Measurements from ENCODE around the gene BUB1B. TPM values are rescaled to one million over a fixed set of nuclear protein-coding genes. Genes with fewer than 3 reads are reported as not detected.

Gene BUB1B
- total RNA-seq, 1 donor from 2014 or later, result 0.85 TPM

DNA sequence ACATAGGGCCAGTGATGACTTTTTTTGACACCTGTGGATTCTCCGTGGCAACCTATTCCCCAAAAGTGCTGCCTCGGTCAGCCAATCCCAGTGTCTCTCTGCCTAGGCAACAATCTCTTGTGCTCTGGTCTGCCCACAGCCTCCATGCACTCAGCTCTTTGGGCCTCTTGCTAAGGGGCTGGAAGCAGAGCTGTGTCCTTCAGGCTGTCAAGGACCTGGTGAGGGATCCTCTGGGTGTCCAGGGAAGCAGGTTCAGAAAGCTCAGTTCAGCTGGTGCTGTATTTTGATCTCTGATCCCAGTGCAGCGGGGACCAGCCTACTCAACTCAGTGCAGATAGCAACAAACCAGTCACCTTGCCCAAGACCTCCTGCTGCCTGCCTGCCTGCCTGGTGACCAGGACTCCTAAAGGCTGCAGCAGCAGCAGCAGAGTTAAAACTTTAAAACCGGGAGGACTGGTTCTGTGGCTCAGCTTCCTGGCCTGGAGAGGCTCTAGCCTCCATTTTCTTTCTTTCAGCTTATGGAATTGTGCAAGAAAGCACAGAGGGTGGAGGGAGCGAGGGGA lies 84.2 kb downstream of the BUB1B start:
- Histone ChIP-seq H3K9me3 (replicated peaks) (no peaks in the 10 kb centered on the region), H3K27ac (replicated peaks) (no peak overlapping the region), H3K4me1 (peaks cover 10% of the 10 kb centered on the region), H3K27me3 (ENCODE audit: low read depth) (peaks cover 9% of the 10 kb centered on the region), H3K36me3 (no peaks in the 10 kb centered on the region), H3K4me3 (no peak overlapping the region)
- TF ChIP-seq, protein P1, sequence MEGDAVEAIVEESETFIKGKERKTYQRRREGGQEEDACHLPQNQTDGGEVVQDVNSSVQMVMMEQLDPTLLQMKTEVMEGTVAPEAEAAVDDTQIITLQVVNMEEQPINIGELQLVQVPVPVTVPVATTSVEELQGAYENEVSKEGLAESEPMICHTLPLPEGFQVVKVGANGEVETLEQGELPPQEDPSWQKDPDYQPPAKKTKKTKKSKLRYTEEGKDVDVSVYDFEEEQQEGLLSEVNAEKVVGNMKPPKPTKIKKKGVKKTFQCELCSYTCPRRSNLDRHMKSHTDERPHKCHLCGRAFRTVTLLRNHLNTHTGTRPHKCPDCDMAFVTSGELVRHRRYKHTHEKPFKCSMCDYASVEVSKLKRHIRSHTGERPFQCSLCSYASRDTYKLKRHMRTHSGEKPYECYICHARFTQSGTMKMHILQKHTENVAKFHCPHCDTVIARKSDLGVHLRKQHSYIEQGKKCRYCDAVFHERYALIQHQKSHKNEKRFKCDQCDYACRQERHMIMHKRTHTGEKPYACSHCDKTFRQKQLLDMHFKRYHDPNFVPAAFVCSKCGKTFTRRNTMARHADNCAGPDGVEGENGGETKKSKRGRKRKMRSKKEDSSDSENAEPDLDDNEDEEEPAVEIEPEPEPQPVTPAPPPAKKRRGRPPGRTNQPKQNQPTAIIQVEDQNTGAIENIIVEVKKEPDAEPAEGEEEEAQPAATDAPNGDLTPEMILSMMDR (IDR thresholded peaks at IDR 0.05; ENCODE audit: borderline replicate concordance), result no peak
- DNase-seq, result no peak
- intact Hi-C loops (cut with micrococcal nuclease), result no loop called here

DNA sequence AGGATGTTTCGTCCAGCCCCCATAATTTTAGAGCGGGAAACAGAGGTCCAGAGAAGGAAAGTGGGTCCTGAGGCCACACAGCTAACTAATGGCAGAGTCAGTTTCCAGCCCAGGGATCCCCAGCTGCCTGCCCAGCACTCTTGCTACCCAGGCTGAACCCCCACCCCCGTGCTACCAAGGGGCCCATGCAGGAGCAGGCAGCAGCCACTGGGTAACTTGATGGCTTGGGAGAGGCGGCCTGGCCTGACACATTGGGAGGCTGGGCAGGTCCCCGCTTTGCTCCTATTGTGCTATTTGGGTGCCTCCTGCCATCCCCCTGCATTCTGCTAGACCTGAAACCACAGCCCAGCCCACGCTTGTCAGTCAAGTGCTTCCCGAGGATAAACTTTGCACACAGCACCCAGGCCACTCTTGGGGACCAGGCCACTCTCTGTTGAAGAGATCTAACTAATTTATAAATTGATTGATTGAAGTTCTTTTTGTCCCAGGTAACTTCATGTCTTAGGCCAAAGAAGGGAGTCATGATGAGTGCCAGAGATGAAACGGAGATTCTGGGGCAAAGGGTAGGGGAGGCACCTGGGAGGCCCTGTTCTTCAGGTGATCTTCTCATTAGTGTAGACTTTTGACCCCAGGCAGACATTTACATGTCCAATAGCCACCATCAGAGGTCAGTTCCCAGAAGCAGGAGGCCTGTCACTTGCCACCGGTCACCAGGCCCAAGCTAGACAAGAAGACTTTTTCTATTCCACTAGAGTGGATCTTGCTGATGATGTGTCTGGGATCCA lies 85.0 kb downstream of the BUB1B start:
- intact Hi-C loops (cut with micrococcal nuclease), result no loop called here
- TF ChIP-seq, protein P1 (IDR thresholded peaks at IDR 0.05; ENCODE audit: borderline replicate concordance), result no peak

DNA sequence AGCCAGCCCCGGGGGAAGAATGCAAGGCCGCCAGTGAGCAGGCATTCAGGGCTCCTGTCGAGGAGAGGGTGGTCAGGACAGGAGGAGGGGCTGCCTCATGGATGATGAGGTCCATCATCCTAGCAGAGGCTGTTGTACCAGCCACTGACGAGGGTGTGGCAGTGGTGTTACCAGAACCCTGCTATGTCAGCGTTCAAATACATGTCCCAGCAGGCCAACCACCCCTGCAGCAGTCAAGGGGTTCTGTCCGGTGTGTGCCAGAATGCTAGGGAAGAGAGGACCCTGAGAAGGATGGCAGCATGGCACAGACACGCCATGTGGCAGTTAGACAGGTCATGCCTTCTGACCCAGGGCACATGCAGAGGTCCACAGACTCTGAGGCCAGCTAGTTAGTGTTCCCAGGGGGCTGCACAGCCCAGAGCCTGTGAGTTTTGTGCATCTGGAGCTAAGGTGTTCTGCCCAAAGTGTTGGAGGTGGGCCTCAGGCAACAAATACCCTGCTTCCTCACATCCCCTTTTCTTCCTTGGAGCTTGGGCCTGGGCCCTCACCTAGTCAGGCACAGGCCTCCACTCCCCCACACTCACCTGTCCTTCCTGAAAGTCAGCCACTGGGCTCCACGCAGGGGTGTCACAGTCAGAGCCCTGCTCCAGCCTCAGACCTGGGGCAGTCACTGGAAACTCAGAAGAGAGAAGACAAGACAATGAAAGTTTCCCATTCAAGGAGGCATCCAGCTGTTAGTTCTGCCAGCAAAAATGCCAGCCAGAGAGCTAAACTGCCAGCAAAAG lies 85.8 kb downstream of the BUB1B start:
- Histone ChIP-seq H3K36me3 (no peaks in the 10 kb centered on the region), H3K4me1 (peaks cover 19% of the 10 kb centered on the region), H3K27me3 (ENCODE audit: low read depth) (no peaks in the 10 kb centered on the region), H3K27ac (replicated peaks) (no peak overlapping the region), H3K4me3 (no peak overlapping the region), H3K9me3 (replicated peaks) (no peaks in the 10 kb centered on the region)
- intact Hi-C loops (cut with micrococcal nuclease), result no loop called here
- DNase-seq, result peak; percentile 3
- TF ChIP-seq, protein P1 (IDR thresholded peaks at IDR 0.05; ENCODE audit: borderline replicate concordance), result no peak

More for the DNA sequence above, 85.0 kb downstream of the BUB1B start:
- Histone ChIP-seq H3K27ac (replicated peaks) (no peak overlapping the region), H3K4me1 (peaks cover 12% of the 10 kb centered on the region), H3K4me3 (no peak overlapping the region), H3K9me3 (replicated peaks) (no peaks in the 10 kb centered on the region), H3K36me3 (no peaks in the 10 kb centered on the region), H3K27me3 (ENCODE audit: low read depth) (peaks cover 1% of the 10 kb centered on the region)
- DNase-seq, result no peak

DNA sequence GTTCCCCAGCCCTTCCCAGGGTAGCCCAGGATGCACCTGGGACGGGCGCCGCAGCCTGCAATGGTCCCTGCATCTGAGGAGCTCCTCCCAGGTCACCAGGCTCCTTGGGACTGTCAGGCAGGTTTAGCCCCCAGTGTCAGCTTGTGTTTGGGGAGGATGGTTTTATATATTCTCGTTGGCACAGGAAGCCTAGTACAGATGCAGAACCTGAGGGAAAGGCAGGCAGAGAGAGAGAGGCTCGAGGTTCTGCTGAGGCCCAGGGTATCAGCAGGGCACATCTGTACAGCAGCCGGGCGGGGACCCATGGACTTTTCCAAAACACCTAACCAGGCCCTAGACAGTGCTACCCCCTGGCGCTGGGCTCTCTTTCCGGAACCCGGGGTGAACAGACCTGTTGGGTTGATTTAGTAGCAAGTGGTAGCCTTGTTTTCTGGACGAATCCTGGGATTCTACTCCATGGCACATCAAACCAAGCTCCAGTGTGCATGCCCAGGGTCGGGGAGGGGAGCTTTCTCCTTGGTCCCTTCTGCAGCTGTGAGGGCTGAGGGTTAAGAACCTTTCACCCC lies 86.6 kb downstream of the BUB1B start:
- Histone ChIP-seq H3K27me3 (ENCODE audit: low read depth) (peaks cover 7% of the 10 kb centered on the region), H3K9me3 (replicated peaks) (no peaks in the 10 kb centered on the region), H3K4me3 (no peak overlapping the region), H3K27ac (replicated peaks) (no peak overlapping the region), H3K36me3 (no peaks in the 10 kb centered on the region), H3K4me1 (peaks cover 27% of the 10 kb centered on the region)
- TF ChIP-seq, protein P1 (IDR thresholded peaks at IDR 0.05; ENCODE audit: borderline replicate concordance), result no peak
- intact Hi-C loops (cut with micrococcal nuclease), result no loop called here
- peak; percentile 4 for DNase-seq

DNA sequence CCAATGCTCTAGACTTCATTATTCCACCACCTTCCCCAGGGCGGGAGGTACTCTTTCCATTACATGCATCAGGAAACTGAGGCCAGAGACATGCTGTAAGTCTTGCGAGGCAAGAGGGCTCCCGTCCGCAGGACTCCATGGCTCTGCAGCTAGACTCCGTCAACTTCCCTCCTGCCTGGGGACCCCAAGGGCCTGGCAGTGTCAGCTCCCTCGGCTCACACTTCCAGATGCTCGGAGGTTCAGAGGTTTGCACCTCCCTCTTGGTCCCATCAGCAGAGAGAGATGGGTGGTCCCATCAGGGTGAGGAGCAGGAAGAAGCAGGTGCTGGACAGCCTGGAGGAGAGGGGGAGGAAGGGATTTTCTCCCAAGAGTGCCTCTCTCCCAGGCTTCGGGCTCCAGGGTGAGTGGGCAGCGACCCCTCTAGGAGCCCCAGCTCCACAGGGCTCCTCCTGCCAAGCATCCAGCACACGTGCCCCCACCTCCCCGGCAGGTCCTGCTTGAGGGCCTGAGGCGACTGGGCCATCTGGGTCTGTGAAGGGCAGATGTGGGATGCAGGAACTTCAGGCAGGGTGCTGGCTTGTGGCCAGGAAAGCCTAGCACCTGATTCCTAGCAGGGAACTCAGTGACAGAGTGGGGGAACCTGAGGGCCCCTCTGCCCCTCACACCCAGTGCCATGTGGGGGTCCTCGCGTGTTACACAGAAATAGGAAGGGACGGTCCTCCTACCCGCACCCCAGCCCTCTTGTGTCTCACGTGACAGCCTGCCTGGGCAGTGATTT lies 87.3 kb downstream of the BUB1B start:
- TF ChIP-seq, protein P1 (IDR thresholded peaks at IDR 0.05; ENCODE audit: borderline replicate concordance), result no peak
- peak; percentile 16 for DNase-seq
- Histone ChIP-seq H3K36me3 (no peaks in the 10 kb centered on the region), H3K4me1 (peaks cover 34% of the 10 kb centered on the region), H3K27me3 (ENCODE audit: low read depth) (peaks cover 14% of the 10 kb centered on the region), H3K27ac (replicated peaks) (no peak overlapping the region), H3K9me3 (replicated peaks) (no peaks in the 10 kb centered on the region), H3K4me3 (no peak overlapping the region)
- intact Hi-C loops (cut with micrococcal nuclease), result no loop called here

All from left ventricle myocardium inferior (tissue), 1 donor.